Activated effector memory CD4-positive, alpha-beta T cell treated with Interleukin-2 at 50 U/mL for 16 hours (primary cell): Measurements from ENCODE around the gene SLC22A24.
"Not testable (repeated sequence)": the region's sequence is repeated elsewhere in the genome, so short reads cannot be mapped to it uniquely, and the experiment has no call there.

Experiments used
- DNase-seq: peaks from one replicate; pipeline ENCODE4 v3.0.0-alpha.2; 2020

SLC22A24 gene, protein sequence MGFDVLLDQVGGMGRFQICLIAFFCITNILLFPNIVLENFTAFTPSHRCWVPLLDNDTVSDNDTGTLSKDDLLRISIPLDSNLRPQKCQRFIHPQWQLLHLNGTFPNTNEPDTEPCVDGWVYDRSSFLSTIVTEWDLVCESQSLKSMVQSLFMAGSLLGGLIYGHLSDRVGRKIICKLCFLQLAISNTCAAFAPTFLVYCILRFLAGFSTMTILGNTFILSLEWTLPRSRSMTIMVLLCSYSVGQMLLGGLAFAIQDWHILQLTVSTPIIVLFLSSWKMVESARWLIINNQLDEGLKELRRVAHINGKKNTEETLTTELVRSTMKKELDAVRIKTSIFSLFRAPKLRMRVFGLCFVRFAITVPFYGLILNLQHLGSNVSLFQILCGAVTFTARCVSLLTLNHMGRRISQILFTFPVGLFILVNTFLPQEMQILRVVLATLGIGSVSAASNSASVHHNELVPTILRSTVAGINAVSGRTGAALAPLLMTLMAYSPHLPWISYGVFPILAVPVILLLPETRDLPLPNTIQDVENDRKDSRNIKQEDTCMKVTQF

DNA sequence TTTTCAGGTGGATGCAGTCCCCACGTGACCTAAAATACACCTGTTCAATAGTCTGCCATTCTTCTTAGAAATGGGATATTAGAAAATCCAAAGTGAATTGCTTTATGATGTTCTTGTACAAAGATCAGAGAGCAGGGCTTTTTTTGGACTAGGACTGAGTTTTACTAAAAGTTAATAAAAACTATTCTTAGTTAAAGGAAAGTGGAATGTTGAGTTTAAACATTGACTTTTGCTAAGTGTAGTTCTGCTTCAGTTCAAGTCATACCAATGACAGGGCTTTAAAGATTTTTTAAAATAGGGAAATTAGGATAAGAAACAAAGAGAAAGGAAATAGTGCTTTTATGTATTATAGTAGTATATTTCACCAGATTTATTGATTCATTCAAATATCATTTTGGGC is at the start of gene SLC22A24:
Gene SLC22A24, minus strand, starts transcription at position 101 of the 400 bp plus-strand sequence. CDS start 442 bp downstream, outside the sequence.
- no peak for DNase-seq

- DNase-seq, result no peak
Observed at GRCh38 chr11:63180536-63180935, 36.5 kb upstream of the SLC22A24 start.

DNA sequence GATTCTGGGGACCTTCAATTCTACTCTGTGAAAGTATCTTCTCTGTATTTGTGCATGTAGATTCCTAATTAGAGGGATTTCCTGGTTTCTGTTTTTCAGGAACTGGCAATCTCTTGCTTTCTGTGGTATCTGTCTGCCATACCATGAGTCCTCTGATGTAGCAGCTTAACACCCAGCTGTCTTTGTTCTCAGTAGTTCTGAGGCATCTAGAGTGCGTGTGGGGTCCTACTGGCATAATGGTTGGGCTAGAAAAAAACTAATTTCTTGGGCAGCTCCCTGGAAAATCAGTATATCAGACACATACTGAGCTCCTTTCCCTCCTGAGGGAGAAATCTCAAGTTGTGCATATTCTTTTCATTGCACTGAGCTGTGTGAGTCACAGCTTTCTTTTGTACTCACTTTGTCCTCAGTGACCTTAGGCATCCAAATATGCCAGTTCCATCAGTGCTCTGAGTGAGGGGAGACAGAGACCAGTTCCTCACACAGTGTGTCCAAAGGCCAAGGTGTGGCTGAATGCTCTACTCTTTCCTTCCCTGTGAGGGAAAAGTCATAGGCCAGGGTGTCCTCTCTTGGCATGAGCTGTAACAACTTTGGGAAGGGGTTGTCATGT is 35.5 kb upstream of the SLC22A24 start:
- DNase-seq, result no peak

DNA sequence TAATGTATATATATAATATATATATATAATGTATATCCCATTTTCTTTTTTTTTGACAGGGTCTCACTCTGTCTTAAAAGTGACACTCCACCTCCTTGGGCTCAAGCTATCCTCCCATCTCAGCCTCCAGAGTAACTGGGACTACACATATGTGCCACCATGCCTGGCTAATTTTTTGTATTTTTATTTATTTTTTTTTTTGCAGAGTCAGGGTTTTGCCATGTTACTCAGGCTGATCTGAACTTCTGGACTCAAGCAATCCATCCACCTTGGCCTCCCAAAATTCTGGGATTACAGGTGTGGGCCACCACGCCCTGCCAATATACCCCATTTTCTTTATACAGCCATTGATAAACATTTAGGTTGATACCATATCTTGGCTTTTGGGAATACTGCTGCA is 33.9 kb upstream of the SLC22A24 start:
- no peak for DNase-seq

DNA sequence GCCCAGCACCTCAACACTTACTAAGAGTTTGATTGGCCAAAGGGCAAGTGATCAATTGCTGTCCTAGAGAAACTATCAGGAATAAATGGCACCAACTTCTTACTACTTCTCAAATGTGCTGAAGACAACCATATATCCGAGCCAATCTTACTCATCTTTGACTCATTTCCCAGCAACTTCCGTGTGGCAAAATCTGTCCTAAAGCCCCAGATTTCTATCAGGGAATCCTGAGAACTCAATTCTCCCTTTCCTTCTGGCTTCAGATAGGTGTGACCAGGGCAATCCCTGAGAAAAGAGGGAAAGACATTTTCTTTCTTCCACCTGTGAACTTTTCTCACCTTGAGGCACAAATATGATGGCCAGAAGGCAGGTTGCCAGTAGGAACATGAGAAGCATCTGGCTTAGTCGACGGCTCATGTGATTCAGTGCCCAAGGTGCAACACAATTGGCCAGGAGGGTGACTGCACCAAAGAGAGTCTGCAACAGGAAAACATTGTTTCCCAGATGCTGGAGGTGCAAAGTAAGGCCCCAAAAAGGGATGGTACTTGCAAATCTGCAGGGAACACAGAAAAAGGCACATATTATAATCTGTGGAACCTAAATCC is 21.8 kb upstream of the SLC22A24 start:
- no peak for DNase-seq

DNA sequence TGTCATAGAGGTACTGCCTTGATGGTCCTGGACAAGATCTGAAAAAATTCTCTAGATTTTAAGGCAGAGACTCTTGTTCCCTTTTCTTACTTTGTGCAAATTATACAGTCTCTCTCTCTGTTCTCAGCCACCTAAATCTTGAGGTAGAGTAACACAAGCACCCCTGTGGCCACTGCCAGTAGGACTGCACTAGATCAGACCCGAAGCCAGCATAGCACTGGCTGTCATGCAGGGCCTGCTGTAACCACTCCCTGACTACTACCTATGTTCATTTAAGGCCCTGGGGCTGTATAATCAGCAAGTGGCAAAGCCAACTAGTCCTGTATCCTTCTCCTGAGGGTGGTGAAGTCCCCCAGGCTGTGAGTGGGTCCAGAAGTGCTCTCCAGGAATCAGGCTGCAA is 11.8 kb upstream of the SLC22A24 start:
- DNase-seq, result no peak

- DNase-seq, result no peak
Observed at GRCh38 chr11:63146581-63146980, 2.6 kb upstream of the SLC22A24 start.

- no peak for DNase-seq
Observed at GRCh38 chr11:63142459-63142858, 1.6 kb downstream of the SLC22A24 start.

DNA sequence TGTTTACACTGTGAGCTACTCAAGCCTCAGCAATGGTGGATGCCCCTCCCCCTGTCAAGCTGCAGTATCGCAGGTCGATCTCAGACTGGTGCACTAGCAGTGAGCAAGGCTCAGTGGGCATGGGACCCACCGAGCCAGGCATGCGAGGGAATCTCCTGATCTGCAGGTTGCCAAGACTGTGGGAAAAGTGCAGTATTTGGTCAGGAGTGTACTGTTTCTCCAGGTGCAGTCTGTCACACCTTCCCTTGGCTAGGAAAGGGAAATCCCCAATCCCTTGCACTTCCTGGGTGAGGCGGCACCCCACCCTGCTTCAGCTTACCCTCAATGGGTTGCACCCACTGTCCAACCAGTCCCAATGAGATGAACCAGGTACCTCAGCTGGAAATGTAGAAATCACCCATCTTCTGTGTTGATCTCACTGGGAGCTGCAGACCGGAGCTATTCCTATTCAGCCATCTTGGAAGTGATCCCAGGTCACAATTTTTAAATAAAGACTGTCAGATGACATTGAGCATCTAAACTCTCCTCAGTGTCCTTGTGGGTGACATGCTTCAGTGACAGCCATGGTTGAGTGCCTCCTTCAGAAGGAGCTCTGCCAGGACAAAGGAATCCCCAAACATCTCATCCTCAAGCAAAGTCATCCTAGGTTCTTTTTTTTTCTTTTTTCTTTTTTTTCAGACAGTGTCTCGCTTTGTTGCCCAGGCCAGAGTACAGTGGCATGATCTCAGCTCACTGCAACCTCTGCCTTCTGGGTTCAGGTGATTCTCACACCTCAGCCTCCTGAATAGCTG is 10.8 kb downstream of the SLC22A24 start:
- no peak for DNase-seq

DNA sequence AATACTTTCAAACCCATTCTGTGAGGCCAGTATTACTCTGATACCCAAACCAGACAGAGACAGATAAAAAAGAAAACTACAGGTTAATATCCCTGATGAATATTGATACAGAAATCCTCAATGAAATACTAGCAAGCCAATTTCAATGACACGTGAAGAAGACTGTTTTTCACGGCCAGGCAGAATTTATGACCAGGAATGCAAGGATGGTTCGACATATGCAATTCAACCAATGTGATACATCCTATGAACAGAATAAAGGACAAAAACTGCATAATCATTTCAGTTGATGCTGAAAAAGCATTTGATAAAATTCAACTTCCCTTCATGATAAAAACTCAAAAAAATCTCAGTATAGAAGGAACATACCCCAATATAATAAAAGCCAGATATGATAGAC is 44.5 kb downstream of the SLC22A24 start:
- no peak for DNase-seq

GRCh38 chr11:63080682-63081081 is 63.3 kb downstream of the SLC22A24 start:
- DNase-seq, result no peak

DNA sequence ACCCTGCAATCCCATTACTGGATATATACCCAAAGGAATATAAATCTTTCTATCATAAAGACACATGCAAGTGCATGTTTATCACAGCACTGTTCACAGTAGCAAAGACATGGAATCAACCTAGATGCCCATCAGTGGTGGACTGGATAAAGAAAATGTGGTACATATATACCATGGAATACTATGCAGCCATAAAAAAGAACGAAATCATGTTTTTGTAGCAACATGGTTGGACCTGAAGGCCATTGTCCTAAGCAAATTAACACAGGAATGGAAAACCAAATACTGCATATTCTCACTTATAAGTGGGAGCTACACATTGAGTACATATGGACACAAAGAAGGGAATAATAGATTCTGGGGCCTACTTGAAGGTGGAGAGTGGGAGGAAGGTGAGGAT is 97.8 kb downstream of the SLC22A24 start:
- DNase-seq, result not testable (repeated sequence)

GRCh38 chr11:63042596-63042995 is 101.4 kb downstream of the SLC22A24 start:
- no peak for DNase-seq

DNA sequence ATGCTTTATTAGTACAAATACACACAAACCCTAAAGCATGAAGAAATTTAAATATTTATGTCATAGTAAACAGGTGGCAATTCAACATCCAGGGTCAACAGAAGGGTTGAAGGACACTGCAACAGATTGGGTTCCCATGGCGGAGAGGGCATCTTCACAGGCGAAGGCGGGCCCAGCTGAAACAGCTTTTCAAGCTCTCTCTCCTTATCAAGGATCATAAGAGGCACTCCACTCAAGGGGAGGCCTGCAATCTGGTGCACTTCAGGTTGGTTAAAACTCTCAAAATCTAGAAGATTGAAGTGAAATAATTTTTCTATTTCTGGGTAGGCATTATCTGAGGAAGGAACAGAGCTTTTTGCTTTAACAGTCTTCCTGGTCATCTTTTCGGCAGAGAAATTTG is 111.6 kb downstream of the SLC22A24 start:
- no peak for DNase-seq
